NCI-H524 treated with DMSO at 0.1 percent for 48 hours (cell line): Measurements from ENCODE around the gene WRAP73.

Experiments
- DNase-seq: peaks from one replicate; lab custom pipeline; 2025; lab: John Stamatoyannopoulos, UW

WRAP73 gene

DNA sequence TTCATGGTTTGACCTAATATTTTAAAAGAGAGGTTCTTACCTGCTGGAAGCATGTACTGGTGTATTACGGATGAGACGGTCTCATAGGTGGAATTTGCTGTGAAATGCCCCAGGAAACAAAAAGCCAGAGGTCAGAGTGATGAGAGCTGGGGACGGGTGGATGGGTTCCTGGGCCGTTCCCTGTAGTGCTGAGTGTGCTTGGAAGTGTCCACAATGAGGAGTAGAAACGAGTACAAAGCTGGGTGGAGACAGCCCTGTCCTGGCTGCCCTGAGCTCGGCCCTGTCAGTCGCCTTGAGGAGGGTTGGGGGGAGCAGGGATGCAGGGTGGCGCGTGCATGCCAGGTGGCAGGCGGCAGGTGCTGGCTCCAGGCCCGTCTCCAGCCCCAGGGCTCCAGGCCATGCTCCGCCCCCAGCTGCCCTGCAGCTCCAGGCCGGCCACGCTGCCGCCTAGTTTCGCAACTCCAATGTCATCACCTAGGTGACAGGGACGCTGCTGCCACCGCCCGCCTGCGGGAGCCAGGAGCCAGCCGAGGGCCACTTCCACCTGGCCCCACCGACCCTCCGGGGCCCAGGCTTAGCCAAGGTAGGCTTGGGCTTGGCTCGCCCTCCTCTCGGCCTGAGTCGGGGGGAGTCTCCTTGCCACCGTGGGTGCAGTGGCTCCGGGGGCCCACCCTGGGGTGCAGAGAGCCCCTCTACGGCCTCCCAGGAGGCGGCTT, 18.8 kb upstream of the WRAP73 start:
- DNase-seq: peak; percentile 38

DNA sequence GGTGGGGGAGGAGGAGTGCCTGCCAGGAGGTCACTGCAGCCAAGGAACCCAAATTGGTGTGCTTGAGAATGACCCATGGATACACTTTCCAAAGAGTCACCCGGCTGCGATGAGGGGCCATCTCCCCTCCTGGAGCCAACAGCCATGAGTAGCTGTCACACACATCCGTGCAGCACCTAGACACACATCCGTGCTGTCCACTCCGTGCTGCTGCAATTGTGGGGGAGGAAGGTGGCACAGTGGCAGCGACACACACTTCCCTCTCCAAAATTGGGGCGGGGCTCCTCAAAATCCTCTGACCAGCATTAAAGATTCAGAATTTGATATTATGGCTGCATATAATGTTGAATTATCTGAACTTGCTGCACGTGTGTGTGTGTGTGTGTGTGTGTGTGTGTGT, 18.2 kb upstream of the WRAP73 start:
- DNase-seq: no peak

DNA sequence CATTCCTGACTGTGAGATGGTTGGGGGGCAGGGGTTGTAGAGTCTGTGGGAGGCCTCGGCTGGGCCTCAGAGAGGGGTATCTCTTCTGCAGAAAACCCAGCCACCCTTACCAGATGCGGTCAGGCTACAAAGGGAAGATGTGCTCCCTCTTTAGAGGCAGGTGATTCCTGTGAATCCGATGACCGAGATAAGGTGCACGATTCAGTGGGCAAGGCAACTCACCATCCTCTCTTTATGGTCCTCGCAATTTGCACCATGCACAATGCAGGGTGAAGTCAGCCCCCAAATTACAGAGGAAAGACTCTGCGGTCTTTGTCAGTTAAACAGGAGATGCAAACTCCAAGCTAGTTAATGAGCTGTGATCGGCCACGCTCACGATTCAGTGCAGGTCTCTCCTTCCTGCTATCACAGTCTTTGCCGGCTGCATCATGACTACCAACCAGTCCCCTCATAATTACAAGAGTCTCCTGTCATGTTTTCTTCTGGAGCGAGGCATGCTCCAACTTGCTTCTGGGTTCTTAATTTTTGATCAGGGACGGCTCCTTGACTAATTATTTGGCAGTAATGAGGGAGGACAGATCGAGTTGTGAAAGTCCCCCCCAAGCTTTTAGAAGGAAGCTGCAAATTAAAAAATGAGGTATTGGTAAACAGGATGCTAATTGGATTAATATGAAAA, 14.9 kb upstream of the WRAP73 start:
- DNase-seq: no peak

DNA sequence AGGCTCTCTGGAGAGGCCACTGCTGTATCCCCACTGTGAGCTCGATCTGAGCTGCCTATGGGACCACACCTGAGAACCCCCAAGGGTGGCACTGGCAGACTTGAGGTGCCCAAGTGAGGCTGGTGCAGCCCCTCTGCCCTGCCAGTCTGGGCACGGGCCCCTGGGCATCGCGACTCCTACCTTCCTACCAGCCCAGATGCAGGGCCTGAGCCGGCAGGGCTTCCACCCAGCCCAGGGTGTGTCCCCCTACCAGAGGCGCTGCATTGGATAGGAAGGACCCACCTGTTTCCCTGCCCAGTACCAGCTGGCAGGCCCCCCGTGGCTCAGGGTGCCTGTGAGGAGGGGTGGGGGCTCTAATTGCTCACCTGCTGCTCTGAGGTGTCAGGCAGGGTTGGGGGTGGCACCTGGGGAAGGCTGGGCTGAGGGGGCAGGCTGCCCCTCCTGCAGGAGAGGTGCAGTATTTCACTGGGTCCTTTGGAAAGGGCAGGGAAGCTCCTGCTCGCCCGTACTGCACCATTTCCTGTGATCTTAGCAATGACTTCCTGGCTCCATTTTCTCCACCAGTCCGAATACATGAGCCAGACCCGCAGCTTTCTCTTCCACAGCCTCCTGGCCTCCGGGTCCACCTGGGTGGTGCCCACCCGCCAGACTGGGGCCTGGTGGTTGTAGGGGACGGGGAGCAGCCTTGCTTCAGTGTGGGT, 14.2 kb upstream of the WRAP73 start:
- DNase-seq: no peak

DNA sequence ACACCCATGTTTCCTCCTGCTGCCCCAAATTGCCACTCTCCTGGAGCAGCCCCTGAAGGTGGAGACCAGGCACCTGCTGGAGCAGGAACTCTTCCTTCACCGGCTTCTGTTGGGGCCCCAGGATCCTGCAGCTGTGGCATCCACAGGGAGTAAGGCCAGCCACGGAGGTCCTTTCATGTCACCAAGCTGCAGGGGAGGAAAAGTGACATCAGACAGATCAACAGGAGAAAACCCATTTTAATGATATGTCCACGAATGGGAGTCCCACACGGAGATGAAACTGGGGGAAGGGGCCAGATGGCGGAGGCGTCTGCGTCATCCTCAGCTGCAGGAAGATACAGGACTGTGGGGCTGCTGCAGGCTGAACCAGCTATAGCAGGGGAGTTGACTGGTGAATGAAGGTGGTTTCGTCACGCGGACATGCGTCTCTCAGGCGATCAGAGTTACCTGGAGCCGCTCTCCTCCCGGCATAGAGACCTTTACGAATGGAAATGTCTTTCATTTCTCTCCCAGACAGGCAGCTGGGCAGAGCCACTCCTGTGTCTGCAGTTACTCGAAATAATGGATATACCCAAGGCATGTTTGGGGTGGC, 12.3 kb upstream of the WRAP73 start:
- no peak for DNase-seq

DNA sequence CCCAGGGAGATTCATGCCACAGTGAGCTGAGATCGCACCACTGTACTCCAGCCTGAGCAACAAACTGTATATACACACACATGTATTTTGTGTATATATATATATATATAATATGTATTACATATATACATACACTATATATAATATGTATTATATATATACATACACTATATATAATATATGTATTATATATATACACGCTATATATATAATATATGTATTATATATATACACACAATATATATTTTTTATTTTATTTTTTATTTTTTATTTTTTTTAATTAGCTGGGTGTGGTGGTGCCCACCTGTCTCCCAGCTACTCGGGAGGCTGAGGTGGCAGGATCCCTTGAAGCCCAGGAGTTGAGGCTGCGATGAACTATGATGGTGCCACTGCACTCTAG, 11.7 kb upstream of the WRAP73 start:
- no peak for DNase-seq

DNA sequence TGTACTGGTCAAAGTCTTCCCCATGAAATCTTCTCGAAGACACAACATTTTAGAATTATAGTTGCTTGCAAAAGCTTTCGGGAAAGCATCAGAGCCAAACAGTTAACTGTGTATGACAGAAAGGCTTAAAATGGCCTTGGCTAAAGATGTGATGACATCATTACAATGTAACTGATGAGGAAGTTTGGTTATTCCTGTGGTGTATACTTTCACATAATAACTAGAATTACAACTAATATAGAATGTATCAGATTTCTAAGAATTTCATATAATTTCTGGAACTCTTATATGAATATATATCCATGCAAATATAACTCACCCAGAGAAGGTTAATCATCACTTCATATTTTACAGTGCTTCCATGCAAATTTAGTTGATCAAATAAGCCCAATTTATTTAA, 10.8 kb upstream of the WRAP73 start:
- DNase-seq: no peak

DNA sequence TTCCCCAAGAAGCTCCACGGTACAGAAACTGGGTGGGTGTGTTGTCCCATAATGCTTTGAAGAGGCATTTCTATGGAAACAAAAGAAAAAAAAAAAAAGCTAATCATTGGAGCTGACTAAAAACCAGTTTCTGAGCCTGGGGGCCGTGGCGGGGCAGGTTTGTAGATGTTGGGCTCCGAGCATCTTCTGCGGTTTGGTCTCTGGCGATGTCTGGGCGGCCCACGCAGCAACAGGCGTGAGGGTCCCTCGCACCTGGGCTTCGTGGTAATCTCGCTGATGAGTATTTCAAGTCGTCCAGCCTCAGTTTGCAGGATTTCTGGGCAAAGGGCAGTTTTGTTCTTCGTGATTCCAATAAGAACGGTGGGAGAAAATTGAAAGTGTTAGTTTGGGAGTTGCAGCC, 9.2 kb upstream of the WRAP73 start:
- no peak for DNase-seq

DNA sequence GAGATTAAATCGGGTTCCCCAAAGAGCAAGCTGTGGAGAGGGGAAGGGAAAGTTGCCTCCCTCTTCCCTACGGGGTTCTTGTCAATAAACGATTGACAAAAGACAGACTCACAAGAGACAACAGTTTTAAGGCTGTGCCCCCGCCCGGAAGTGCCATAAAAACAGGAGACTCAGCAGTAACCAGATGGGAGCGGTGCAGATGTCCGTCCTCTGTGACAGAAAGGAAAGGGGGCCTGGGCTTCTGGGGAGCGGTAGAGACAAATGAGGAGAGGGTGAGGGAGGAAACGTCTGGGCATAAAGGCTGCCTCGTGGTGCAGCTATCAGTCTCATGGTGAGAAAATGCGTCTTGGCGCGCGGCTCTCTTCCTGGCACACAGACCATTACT, 8.3 kb upstream of the WRAP73 start:
- DNase-seq: no peak

DNA sequence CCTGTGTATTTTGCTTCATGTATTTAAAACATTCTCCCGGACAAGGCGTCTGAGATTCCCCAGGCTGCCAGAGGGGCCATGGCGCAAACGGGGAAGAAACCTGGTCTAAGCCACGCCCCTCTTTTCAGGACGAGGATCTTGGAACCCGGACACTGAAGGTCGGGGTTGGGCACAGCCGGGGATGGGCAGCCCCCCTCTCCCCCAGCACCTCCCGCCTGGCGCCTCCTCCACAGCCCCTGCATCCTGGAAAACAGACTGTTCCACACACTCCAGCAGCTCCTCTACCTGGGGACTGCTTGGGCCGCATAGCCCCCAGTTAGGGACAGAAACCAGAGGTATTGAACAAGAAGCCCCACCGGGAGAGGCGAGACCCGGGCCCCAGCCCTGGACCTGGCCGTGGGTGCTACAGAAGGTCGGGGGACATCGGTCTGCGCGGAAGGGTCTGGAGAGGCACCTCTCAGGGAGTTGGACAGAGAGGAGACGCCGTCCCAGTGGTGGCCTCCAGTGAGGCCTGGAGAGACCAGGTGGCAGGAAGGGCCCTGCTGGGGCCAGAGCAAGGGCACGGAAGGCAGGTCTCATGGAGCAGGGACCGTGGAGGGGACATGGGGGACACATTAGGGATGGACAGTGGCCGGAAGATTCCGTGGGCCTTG, 7.8 kb upstream of the WRAP73 start:
- DNase-seq: no peak

DNA sequence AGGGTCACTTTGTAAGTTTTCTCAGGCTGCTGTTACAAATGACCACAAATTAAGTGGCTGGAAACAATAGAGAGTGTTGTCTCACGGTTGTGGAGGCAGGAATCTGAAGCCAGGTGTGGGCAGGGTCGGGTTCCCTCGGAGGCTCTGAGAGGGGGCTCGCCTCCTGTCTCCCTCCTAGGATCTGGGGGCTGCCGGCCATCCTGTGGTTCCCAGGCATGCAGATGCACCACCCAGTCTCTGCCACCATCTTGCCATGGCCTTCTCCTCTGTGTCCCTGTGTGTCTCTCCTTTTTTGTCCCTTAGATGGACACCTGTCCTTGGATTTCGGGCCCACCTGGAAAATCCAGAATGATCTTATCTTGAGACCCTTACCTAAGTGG, 7.2 kb upstream of the WRAP73 start:
- no peak for DNase-seq

DNA sequence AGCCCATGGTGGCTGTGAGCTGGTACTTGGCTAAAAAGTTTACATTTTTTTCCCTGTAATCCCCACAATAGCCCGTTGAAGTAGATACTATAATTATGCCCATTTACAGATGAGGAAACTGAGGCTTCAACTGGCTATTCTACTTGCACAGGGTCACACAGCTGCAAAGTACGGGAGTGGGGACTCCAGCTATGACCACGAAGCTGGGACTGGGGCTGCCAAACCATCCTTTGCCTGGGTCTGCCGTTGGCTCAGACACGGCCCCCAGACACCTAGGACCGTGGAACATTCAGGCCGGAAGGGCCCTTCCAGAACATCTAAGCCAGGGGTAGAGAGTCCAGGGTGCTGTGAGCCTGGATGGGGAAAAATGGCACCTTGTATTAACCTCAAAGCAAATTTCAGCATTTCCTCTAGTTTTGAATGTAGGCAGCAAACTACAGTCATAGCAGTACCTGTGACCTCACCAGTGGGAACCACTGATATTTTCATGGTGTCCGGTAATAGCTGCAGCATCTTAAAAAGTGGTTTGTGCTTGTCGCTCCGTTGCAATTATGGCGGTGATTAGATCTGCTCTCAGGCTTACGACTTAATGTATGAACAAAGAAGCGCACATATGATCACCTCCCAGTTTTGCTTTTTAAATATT, 6.7 kb upstream of the WRAP73 start:
- DNase-seq: no peak

DNA sequence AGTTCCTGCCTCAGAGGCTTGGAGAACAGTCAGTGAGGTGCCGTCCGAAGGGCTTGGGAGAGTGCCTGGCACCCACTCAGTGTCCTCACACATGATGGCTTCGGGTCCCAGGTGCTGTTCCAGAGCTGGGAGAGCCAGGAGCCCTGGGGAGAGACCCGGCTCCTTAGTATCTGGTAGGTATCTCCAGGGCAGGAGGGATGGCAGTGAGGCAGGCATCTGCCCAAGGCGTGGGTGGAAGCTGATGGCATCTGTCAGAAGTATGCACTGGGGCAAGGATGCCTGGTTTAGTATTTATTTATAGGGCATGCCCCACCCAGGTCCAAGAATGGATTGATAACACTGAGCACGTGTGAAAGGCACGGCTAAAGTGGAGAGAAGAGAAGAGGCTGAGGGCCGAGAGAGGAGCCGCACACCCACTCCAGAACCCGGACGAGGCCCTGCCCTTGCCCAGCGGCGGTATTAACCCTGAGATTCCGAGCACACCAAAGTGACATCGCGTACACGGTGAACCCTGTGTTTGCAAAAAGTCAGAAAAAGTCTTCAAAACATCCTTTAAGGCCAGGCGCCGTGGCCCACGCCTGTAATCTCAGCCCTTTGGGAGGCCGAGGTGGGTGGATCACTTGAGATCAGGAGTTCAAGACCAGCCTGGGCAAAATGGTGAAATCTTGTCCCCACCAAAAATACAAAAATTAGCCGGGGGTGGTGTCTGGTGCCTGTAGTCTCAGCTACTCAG, 4.8 kb upstream of the WRAP73 start:
- no peak for DNase-seq

DNA sequence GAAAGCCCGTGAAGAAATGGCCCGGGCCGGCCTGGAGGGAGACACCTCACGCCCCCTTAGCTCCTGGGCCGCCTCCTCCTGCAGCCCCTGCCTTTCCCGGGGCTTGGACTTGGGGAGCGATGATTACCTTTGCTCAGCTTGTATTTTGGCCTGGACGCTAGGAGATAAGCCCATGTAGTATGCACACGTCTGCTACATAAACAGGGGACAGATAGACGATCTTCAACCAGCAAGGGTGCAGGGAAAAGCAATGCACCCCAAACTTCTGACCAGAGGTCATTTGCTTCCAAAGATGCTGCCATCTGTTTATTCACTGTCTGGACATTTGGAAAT, 3.3 kb upstream of the WRAP73 start:
- no peak for DNase-seq

DNA sequence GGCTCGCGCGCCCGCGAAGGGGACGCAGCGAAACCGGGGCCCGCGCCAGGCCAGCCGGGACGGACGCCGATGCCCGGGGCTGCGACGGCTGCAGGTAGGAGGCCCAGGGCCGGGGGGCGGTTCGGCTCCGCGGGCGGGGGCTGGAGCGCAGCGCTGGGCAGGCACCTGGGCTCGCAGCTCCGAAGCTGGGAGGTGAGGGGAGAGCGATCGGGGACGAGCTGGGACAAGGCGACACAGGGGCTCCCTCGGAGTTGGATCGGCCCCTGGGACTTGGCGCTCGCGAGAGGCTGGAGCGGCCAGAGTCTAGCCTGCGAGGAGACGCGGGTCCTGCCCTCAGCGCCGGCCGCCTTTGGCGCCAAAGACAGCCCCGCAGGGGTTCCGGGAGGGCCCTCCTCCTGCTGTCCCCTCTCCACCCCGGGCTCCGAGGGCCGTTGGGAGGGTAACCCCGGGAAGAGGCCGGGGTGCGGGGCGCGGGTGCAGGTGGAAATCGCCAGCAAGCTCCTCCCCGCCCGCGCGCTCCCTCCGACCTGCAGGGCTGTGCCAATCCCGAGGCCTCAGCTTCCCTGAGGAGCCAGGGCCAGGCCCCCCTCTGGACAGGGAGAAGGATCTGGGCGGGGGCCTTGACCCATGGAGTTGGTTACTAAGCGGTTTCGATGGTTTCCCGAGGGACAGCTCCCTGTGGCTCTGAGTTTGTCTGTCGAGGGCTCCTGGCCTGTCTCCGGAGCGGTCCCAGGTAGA, 2.8 kb upstream of the WRAP73 start:
- no peak for DNase-seq

DNA sequence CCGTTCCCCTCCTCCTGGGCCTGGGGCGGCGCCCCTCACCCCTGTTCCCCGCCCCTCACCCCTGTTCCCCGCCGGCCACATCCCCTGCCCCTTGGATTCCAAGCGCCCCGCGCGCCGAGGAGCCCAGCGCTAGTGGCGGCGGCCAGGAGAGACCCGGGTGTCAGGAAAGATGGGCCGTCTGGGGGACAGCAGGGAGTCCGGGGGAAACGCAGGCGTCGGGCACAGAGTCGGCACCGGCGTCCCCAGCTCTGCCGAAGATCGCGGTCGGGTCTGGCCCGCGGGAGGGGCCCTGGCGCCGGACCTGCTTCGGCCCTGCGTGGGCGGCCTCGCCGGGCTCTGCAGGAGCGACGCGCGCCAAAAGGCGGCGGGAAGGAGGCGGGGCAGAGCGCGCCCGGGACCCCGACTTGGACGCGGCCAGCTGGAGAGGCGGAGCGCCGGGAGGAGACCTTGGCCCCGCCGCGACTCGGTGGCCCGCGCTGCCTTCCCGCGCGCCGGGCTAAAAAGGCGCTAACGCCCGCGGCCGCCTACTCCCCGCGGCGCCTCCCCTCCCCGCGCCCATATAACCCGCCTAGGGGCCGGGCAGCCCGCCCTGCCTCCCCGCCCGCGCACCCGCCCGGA, 2.1 kb upstream of the WRAP73 start, which contains the start of gene TP73:
TSS of gene TP73 (plus strand) at position 587 of the 618 bp plus-strand sequence. CDS start 29,850 bp downstream, outside the sequence.
- DNase-seq: no peak

DNA sequence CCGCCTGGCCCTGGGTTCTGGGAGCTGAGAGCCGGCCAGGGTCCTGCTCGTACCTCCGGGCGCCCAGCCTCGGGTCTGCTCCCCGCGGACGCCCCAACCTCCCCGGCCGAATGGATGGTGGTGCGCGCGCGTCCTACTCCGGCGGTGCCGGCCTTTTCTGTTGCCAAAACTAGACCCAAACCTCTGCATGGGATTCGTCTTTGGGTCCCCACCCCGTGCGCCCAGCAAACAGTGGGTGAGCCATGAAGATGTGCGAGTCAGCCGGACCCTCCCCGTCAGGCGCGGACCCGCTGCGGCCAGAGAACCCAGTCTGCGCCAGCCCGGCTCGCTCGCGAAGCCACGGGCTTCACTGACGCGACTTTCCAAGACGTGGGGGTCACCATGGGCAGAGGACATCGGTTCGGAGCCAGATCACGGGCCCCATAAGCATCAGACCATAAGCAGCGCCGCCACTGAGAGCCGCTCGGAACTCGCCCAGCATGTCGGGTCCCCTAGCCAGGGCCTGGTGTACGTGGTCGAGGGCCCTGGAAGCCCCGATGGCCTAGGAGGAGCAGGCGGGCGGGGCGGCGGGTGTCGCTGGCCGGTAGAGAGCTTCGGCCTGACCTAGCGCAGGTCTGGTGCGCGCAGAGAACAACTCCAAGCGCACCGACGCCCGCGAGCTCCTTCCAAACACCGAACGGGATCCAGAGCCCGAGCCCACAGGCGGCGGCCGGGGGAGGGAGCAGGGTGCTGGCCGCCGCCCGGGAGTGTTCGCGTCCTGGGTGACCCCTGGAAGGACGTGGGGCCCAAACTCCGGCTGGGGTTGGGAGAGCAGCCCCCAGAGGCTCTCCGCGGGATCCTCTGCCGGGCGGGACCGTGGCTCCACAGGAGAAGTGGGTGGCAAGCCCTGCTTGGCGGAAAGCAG, 1.4 kb upstream of the WRAP73 start:
- DNase-seq: no peak

DNA sequence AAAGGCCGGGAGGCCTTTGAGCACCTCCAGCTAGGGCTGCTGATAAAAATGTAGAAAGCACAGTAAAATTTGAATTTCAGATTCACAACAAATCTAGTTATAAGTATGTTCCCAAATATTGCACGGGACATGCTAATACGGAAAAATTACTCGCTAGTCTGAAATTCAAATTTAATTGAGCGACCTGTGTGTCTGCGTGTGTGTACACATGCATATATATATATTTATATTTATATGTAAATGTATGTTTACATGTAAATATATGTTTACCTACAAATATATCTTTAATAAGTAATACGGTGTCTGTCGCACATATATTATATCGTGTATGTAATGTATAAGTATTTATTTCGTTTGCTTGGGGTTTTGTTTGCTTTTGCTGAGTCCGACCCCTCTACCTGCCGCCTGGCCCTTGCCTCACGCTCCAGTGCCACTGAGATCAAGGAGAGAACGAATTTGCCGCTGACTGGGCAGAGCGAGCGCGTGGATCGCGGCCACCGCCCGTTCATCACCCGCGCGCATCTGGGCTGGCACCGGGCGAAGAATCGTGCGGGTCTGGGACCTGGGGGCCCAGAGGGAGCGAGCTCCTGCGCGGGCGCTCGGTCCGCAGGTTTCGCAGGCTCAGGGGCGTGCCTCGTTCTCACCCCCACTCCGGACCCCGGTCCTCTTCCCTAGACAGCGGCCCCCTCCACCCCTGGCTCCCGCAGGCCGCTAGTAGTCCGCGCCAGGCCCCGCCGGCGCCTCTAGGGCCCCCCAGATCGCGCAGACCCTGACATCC, 534 bp upstream of the WRAP73 start:
- no peak for DNase-seq
